H1 (cell line): ENCODE measurements around the gene TRAF3IP3. TPM values are rescaled to one million over a fixed set of nuclear protein-coding genes. Genes with fewer than 3 reads are reported as not detected.

Experiments used
- CTCF ChIA-PET: fragments of 300-600 bp; sonication (Branson Sonifier 250); formaldehyde crosslinking; loops from one replicate; lab custom pipeline; 2021; ENCODE audit not compliant: partially characterized antibody; lab: Charles Lee
- POLR2A ChIA-PET: fragments of 300-600 bp; sonication (Branson Sonifier 250); formaldehyde crosslinking; loops from one replicate; lab custom pipeline; 2021; ENCODE audit warnings: inconsistent platforms; ENCODE audit not compliant: partially characterized antibody; lab: Charles Lee
- DNase-seq, 2 experiments: peaks; one replicate each; pipeline versions ENCODE4 v3.0.0 to v3.0.0-alpha.2; 2010 to 2022; ENCODE audit warnings: low spot score in 2 of 2, low read depth in 1 of 2, mixed read lengths in 1 of 2
- FAIRE-seq: peaks from 2 replicates; lab custom pipeline; 2011; peaks lifted over from hg19 to GRCh38; lab: Jason Lieb, UNC
- H2AFZ ChIP-seq: 2 replicates; pipeline ENCODE4 v1.8.1; 2012; ENCODE audit warnings: low read length, inconsistent platforms
- H2AK5ac ChIP-seq: 2 replicates; pipeline ENCODE4 v1.6.1; 2013; ENCODE audit warnings: low read depth, low read length
- H2BK120ac ChIP-seq: replicated peaks from 2 replicates; pipeline ENCODE3; 2013; ENCODE audit warnings: low read depth, low read length, inconsistent platforms
- H2BK12ac ChIP-seq: 2 replicates; pipeline ENCODE4 v1.6.1; 2013; ENCODE audit warnings: low read depth, low read length
- H2BK15ac ChIP-seq: 2 replicates; pipeline ENCODE4 v1.6.1; 2013; ENCODE audit warnings: low read length
- H2BK20ac ChIP-seq: 2 replicates; pipeline ENCODE4 v1.6.1; 2013; ENCODE audit warnings: low read length
- H2BK5ac ChIP-seq: 2 replicates; pipeline ENCODE4 v1.6.1; 2013; ENCODE audit warnings: low read depth, low read length
- H3K14ac ChIP-seq: 2 replicates; pipeline ENCODE4 v1.6.1; 2013; ENCODE audit warnings: inconsistent platforms; ENCODE audit not compliant: insufficient read length
- H3K18ac ChIP-seq: 2 replicates; pipeline ENCODE4 v1.6.1; 2013; ENCODE audit warnings: low read length; ENCODE audit errors: extremely low read depth
- H3K23ac ChIP-seq: 2 replicates; pipeline ENCODE4 v1.6.1; 2013; ENCODE audit warnings: inconsistent platforms; ENCODE audit not compliant: insufficient read length
- H3K23me2 ChIP-seq: 2 replicates; pipeline ENCODE4 v1.6.1; 2013; ENCODE audit warnings: low read depth, low read length
- H3K27ac ChIP-seq: 2 replicates; pipeline ENCODE4 v1.6.1; 2011; ENCODE audit warnings: low read depth, low read length, inconsistent platforms
- H3K27me3 ChIP-seq, 4 experiments: replicated peaks in 1 of 4; 1 replicate in 1 of 4; 2 replicates in 3 of 4; pipeline versions ENCODE4 v1.6.1 to v1.8.1; 2011 to 2013; ENCODE audit warnings: low read length in 3 of 4, mild to moderate bottlenecking in 3 of 4, inconsistent platforms in 2 of 4, mixed read lengths in 2 of 4, moderate library complexity in 1 of 4; ENCODE audit not compliant: control insufficient read depth in 3 of 4, insufficient read depth in 3 of 4; ENCODE audit errors: extremely low read depth in 1 of 4
- H3K36me3 ChIP-seq, 4 experiments: 2 replicates each; pipeline versions ENCODE4 v1.6.1 to v1.8.1; 2011 to 2013; ENCODE audit warnings: mild to moderate bottlenecking in 4 of 4, low read length in 3 of 4, moderate library complexity in 2 of 4, control low read depth in 1 of 4, inconsistent platforms in 1 of 4; ENCODE audit not compliant: insufficient read depth in 4 of 4, control insufficient read depth in 2 of 4
- H3K4ac ChIP-seq: replicated peaks from 2 replicates; pipeline ENCODE3; 2013; ENCODE audit warnings: low read length, low read depth, mixed read lengths, inconsistent platforms; ENCODE audit not compliant: insufficient read length
- H3K4me1 ChIP-seq, 4 experiments: replicated peaks in 1 of 4; 1 replicate in 1 of 4; 2 replicates in 3 of 4; pipeline versions ENCODE4 v1.6.1 to v1.8.1; 2011 to 2013; ENCODE audit warnings: low read length in 3 of 4, inconsistent platforms in 2 of 4, mixed read lengths in 1 of 4; ENCODE audit not compliant: insufficient read depth in 4 of 4, control insufficient read depth in 3 of 4
- H3K4me2 ChIP-seq, 2 experiments: 2 replicates each; pipeline versions ENCODE4 v1.6.1 to v1.8.1; 2011 to 2013; ENCODE audit warnings: low read depth in 2 of 2, low read length in 2 of 2, control low read depth in 1 of 2, inconsistent platforms in 1 of 2, mild to moderate bottlenecking in 1 of 2; ENCODE audit not compliant: insufficient read depth in 1 of 2
- H3K4me3 ChIP-seq, 4 experiments: fragments of 200-600, 300-600 bp in 1 of 4; sonication (generic), shearing (Covaris generic), sonication (Bioruptor Twin) in 1 of 4; 2 replicates each; pipeline versions ENCODE4 v1.5.1 to v1.8.1; 2011 to 2016; ENCODE audit warnings: low read length in 4 of 4, low read depth in 3 of 4, control low read depth in 2 of 4, inconsistent platforms in 2 of 4, mild to moderate bottlenecking in 2 of 4, mixed read lengths in 1 of 4, moderate library complexity in 1 of 4; ENCODE audit not compliant: insufficient read depth in 2 of 4; ENCODE audit errors: extremely low read depth in 1 of 4
- H3K56ac ChIP-seq: replicated peaks from 2 replicates; pipeline ENCODE3; 2013; ENCODE audit warnings: low read depth, mild to moderate bottlenecking, mixed read lengths, low read length, inconsistent platforms; ENCODE audit not compliant: insufficient read length
- H3K79me1 ChIP-seq: 2 replicates; pipeline ENCODE4 v1.6.1; 2013; ENCODE audit warnings: low read depth, low read length, control low read depth
- H3K79me2 ChIP-seq, 2 experiments: 2 replicates each; pipeline versions ENCODE4 v1.6.1 to v1.8.1; 2012 to 2013; ENCODE audit warnings: low read length in 2 of 2, mild to moderate bottlenecking in 2 of 2, inconsistent platforms in 1 of 2; ENCODE audit not compliant: insufficient read depth in 2 of 2, control insufficient read depth in 1 of 2
- H3K9ac ChIP-seq, 4 experiments: replicated peaks in 1 of 4; 1 replicate in 1 of 4; 2 replicates in 3 of 4; pipeline versions ENCODE4 v1.6.1 to v1.8.1; 2011 to 2013; ENCODE audit warnings: low read depth in 3 of 4, low read length in 3 of 4, control low read depth in 2 of 4, mild to moderate bottlenecking in 2 of 4, moderate library complexity in 2 of 4, inconsistent platforms in 1 of 4; ENCODE audit errors: extremely low read depth in 1 of 4
- H3K9me3 ChIP-seq, 2 experiments: 2 replicates each; pipeline versions ENCODE4 v1.6.1 to v1.8.1; 2012 to 2013; ENCODE audit warnings: mild to moderate bottlenecking in 2 of 2, moderate library complexity in 2 of 2, control low read depth in 1 of 2, inconsistent platforms in 1 of 2, low read depth in 1 of 2, low read length in 1 of 2, mixed read lengths in 1 of 2; ENCODE audit not compliant: insufficient read depth in 2 of 2
- H4K20me1 ChIP-seq, 2 experiments: replicated peaks in 1 of 2; 2 replicates each; pipeline versions ENCODE3 to v1.8.1; 2011 to 2013; ENCODE audit warnings: inconsistent platforms in 2 of 2, low read length in 2 of 2, mild to moderate bottlenecking in 1 of 2; ENCODE audit not compliant: insufficient read depth in 2 of 2, control insufficient read depth in 1 of 2
- H4K5ac ChIP-seq: 2 replicates; pipeline ENCODE4 v1.6.1; 2013; ENCODE audit warnings: low read length, low read depth, mixed read lengths, inconsistent platforms; ENCODE audit not compliant: insufficient read length
- H4K8ac ChIP-seq: 2 replicates; pipeline ENCODE4 v1.8.0; 2013; ENCODE audit warnings: mild to moderate bottlenecking, moderate library complexity, low read length, inconsistent platforms; ENCODE audit not compliant: insufficient read depth; ENCODE audit errors: extremely low read depth
- H4K91ac ChIP-seq: replicated peaks from 2 replicates; pipeline ENCODE3; 2013; ENCODE audit warnings: low read length, mixed read lengths, inconsistent platforms; ENCODE audit not compliant: insufficient read length
- BCL11A ChIP-seq, 2 experiments: IDR thresholded peaks; one replicate each; pipeline ENCODE4 v1.6.1; 2011; ENCODE audit warnings: low read depth in 2 of 2, low read length in 2 of 2, mild to moderate bottlenecking in 2 of 2
- FOSL1 ChIP-seq: IDR thresholded peaks from 2 replicates; pipeline ENCODE4 v1.6.1; 2011; ENCODE audit warnings: mild to moderate bottlenecking, low read depth, low read length, moderate library complexity; ENCODE audit not compliant: insufficient read depth
- HDAC2 ChIP-seq, 2 experiments: fragments of 300-600 bp in 1 of 2; sonication (generic) in 1 of 2; IDR thresholded peaks; 2 replicates each; pipeline ENCODE4 v1.6.1; 2011 to 2012; ENCODE audit warnings: low read depth in 2 of 2, low read length in 2 of 2, mild to moderate bottlenecking in 2 of 2, moderate library complexity in 2 of 2, borderline replicate concordance in 1 of 2, inconsistent platforms in 1 of 2
- MAFK ChIP-seq: IDR thresholded peaks from 2 replicates; pipeline ENCODE4 v1.6.1; 2012; ENCODE audit warnings: low read depth, mild to moderate bottlenecking, improper control_type of control experiment, low read length
- NANOG ChIP-seq: IDR thresholded peaks from 2 replicates; pipeline ENCODE4 v1.6.1; 2011; ENCODE audit warnings: low read length, low read depth, mild to moderate bottlenecking, inconsistent platforms; ENCODE audit not compliant: insufficient read depth, poor library complexity, severe bottlenecking
- NRF1 ChIP-seq: IDR thresholded peaks from 2 replicates; pipeline ENCODE4 v1.6.1; 2011; ENCODE audit warnings: mild to moderate bottlenecking, low read depth, low read length, improper control_type of control experiment
- RBBP5 ChIP-seq: IDR thresholded peaks from 2 replicates; pipeline ENCODE4 v1.7.1; 2012; ENCODE audit warnings: low read depth, mild to moderate bottlenecking, inconsistent platforms, low read length, moderate library complexity, borderline replicate concordance
- RNF2 ChIP-seq: fragments of 200-900, 300-1000 bp; sonication (generic); IDR thresholded peaks from 2 replicates; pipeline ENCODE4 v1.7.1; 2016; ENCODE audit warnings: borderline replicate concordance, low read depth, mild to moderate bottlenecking, antibody characterized with exemption, low read length; ENCODE audit not compliant: poor library complexity, severe bottlenecking; ENCODE audit errors: missing control alignments
- RXRA ChIP-seq: IDR thresholded peaks from 2 replicates; pipeline ENCODE4 v1.6.1; 2011; ENCODE audit warnings: low read depth, mild to moderate bottlenecking, low read length, moderate library complexity; ENCODE audit not compliant: insufficient read depth
- SIN3A ChIP-seq, 2 experiments: IDR thresholded peaks in 1 of 2; conservative IDR thresholded peaks in 1 of 2; 2 replicates each; pipeline ENCODE4 v1.6.1; 2011 to 2012; ENCODE audit warnings: low read length in 2 of 2, improper control_type of control experiment in 1 of 2, low read depth in 1 of 2, mild to moderate bottlenecking in 1 of 2
- SRF ChIP-seq: IDR thresholded peaks from 2 replicates; pipeline ENCODE4 v1.6.1; 2011; ENCODE audit warnings: mild to moderate bottlenecking, low read depth, low read length, moderate library complexity
- TAF1 ChIP-seq: IDR thresholded peaks from 2 replicates; pipeline ENCODE4 v1.6.1; 2011; ENCODE audit warnings: mild to moderate bottlenecking, low read depth, low read length
- ZNF274 ChIP-seq: IDR thresholded peaks from 2 replicates; pipeline ENCODE4 v1.7.0; 2012; ENCODE audit warnings: low read length, borderline replicate concordance; ENCODE audit errors: extremely low read depth
- WGBS, 2 experiments: shearing (Covaris generic) in 1 of 2; methylation state at CpG; one replicate each; pipeline versions ENCODE4 v1.1.6 to v1.1.7; 2013 to 2015; ENCODE audit warnings: low lambda C conversion rate in 2 of 2, mixed read lengths in 2 of 2, inconsistent platforms in 1 of 2, low coverage in 1 of 2, missing lambda C conversion rate in 1 of 2; ENCODE audit not compliant: insufficient replicate concordance in 2 of 2, insufficient coverage in 1 of 2, insufficient read length in 1 of 2; ENCODE audit errors: extremely low coverage in 1 of 2, missing lambda C conversion rate in 1 of 2; 5-methylcytosine and 5-hydroxymethylcytosine counted together
- polyA plus RNA-seq, 7 experiments: library from polyadenylated mRNA; depleted of rRNA in 3 of 7; stranded (reverse) in 5 of 7; unstranded in 2 of 7; fragments of >200 nt in 5 of 7; fragments of 200-250 nt in 2 of 7; gene quantifications; 1 replicate in 5 of 7; 2 replicates in 1 of 7; 4 replicates in 1 of 7; pipeline versions ENCODE4 v1.2.1 to v1.2.3, GENCODE V29; 2011 to 2013; ENCODE audit warnings: missing spikeins in 2 of 7, mixed read lengths in 2 of 7
- total RNA-seq: library from RNA; stranded (reverse); fragmentation: NEBNext Ultra II Directional; extraction: Animal tissue kit (Norgen Biotek cat#: 25700); gene quantifications from 2 replicates; pipeline ENCODE4 v1.2.1, GENCODE V29; 2021

The TRAF3IP3 gene
- total and polyA plus RNA-seq, 2 of the 8 experiments (the other 6 are each of a cell fraction or from before 2014, with no cell fraction given): not detected

DNA sequence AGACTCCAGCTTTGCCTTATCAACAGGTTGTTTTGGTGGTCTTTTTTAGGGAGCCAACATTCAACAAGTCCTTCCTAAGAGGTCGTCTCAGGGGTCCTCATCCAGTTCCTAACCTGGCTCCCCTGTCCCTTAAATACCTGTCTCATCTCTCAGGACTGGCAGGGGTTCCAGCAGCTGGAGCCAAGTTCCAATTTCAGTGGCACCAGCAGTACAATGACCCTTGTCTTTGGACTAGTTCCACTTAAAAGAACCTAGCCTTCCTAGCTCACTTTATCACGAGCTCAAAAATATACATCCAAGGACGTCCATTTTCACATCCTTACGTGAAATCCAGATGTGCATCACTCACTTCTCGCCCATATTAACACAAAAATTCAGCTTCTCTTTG is 18.7 kb upstream of the TRAF3IP3 start:
- Histone ChIP-seq H4K91ac (no peak overlapping the region), H2BK20ac (no peak overlapping the region), H3K36me3 (no peaks in the 10 kb centered on the region), H3K4me2 (no peak overlapping the region), H3K14ac (no peak overlapping the region), H3K4me1 (no peaks in the 10 kb centered on the region), H2AK5ac (no peak overlapping the region), H4K5ac (no peak overlapping the region), H3K27me3 (no peaks in the 10 kb centered on the region), H2BK120ac (no peak overlapping the region), H3K56ac (no peak overlapping the region), H3K9ac (no peak overlapping the region), H2BK5ac (no peak overlapping the region), H2BK15ac (no peak overlapping the region), H3K79me1 (no peaks in the 10 kb centered on the region), H3K79me2 (no peaks in the 10 kb centered on the region), H3K9me3 (no peaks in the 10 kb centered on the region), H2AFZ (no peak overlapping the region), H3K23ac (no peak overlapping the region), H3K4me3 (no peak overlapping the region), H4K8ac (no peak overlapping the region), H3K27ac (no peak overlapping the region), H3K4ac (no peak overlapping the region), H2BK12ac (no peak overlapping the region), H3K18ac (no peak overlapping the region), H3K23me2 (no peaks in the 10 kb centered on the region), H4K20me1 (no peaks in the 10 kb centered on the region)
- ChIA-PET POLR2A (no interaction called here), CTCF (interaction anchor here (1.0 to 4.5 kb wide), 9 partner anchors 9 to 1736 kb away, joined by 3 to 31 read pairs (median 4); no protein-coding TSS in a partner anchor)
- no peak for FAIRE-seq
- DNase-seq: no peak
- 90% methylated on average over 5 of the region's 5 CpGs; no CpG with 5 or more reads in 1 of the 2 experiments for WGBS, 2 experiments
- TF ChIP-seq NANOG (no peak), RXRA (no peak), MAFK (no peak), RNF2 (no peak), TAF1 (no peak), HDAC2 (IDR thresholded peaks at IDR 0.05; ENCODE audit: borderline replicate concordance in 1 of 2, low read depth in 2 of 2, low read length in 2 of 2) (no peak), FOSL1 (no peak), BCL11A (IDR thresholded peaks at IDR 0.05; ENCODE audit: low read depth in 2 of 2, low read length in 2 of 2) (no peak), SRF (no peak), NRF1 (no peak), RBBP5 (no peak), SIN3A (conservative IDR thresholded peaks at IDR 0.05 in 1 of 2, IDR thresholded peaks at IDR 0.05 in 1 of 2; ENCODE audit: low read depth in 1 of 2, low read length in 2 of 2) (no peak), ZNF274 (no peak)
